ENCODE measurements around the gene TH.

Gene TH

DNA sequence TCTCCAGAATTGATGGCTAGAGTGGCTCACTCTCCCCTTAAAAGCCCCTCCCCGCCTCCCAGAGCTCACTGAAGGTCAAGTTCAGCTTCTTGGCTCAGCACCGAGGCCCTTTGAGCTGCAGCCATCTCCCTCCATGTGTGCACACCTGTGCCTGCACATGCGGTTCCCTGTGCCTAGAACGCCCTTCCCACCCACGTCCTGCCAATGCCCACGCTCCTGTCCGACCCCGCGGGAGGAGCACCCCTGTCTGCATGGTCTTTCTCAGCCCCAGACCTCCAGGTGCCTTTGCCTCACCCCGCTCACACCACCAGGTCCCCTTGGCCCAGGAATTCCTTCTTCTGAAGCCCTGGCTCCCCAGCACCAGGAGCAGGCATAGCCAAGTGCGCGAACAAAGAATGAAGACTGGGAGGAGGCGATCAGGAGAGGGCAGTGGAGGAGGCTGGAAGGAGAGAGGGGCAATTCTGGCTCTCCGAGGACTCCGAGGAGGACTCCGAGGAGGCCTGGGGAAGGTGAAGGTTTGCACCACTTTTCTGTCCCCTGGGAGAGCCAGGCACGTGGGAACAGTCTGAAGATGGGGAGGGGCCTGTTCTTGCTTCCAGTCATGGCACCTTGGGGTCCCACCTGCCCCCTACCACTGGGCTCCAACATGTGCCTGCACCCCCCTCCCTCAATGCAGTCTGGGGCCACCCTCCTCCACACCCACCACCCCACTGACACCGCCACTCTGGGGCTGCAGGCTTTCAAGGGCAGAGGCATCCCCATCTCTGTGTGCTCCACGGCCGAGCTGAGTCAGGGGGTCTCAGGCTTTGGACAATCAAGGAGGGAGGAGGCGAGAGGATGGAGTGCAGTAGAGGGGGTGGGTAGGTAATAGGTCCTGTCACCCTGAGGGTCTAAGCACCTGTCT lies 50.1 kb downstream of the TH start:
- Histone ChIP-seq H3K4me3 (ENCODE audit: low read length) (no peak overlapping the region), H3F3A (ENCODE audit: insufficient read depth, low read length) (no peaks in the 10 kb centered on the region), H3K4me1 (ENCODE audit: low read length) (0 out of 2 replicates have a peak, but pooled peaks cover 4% of the 10 kb centered on the region), H2AFZ (ENCODE audit: low read length) (no peak overlapping the region), H3K27me3 (replicated peaks; ENCODE audit: insufficient read depth, low read length) (peaks cover 58% of the 10 kb centered on the region), H3K36me3 (replicated peaks; ENCODE audit: insufficient read depth, low read length) (no peaks in the 10 kb centered on the region), H3K4me2 (ENCODE audit: low read depth, low read length) (no peak overlapping the region), H3K79me2 (ENCODE audit: low read length) (no peaks in the 10 kb centered on the region), H3K9ac (ENCODE audit: low read length) (no peak overlapping the region), H3K9me3 (replicated peaks; ENCODE audit: insufficient read depth, low read length) (no peaks in the 10 kb centered on the region), H3K27ac (ENCODE audit: low read length) (no peak overlapping the region), H4K20me1 (ENCODE audit: insufficient read depth, low read length) (no peaks in the 10 kb centered on the region), H3K9me2 (replicated peaks; ENCODE audit: insufficient read depth, low read length) (no peaks in the 10 kb centered on the region)
- TF ChIP-seq EZH2 (optimal IDR thresholded peaks at IDR 0.05; ENCODE audit: low read depth, low read length), result peak; percentile 2
- no peak for TF ChIP-seq EZH2phosphoT487 (IDR thresholded peaks at IDR 0.05; ENCODE audit: low read length)
- no peak for DNase-seq

DNA sequence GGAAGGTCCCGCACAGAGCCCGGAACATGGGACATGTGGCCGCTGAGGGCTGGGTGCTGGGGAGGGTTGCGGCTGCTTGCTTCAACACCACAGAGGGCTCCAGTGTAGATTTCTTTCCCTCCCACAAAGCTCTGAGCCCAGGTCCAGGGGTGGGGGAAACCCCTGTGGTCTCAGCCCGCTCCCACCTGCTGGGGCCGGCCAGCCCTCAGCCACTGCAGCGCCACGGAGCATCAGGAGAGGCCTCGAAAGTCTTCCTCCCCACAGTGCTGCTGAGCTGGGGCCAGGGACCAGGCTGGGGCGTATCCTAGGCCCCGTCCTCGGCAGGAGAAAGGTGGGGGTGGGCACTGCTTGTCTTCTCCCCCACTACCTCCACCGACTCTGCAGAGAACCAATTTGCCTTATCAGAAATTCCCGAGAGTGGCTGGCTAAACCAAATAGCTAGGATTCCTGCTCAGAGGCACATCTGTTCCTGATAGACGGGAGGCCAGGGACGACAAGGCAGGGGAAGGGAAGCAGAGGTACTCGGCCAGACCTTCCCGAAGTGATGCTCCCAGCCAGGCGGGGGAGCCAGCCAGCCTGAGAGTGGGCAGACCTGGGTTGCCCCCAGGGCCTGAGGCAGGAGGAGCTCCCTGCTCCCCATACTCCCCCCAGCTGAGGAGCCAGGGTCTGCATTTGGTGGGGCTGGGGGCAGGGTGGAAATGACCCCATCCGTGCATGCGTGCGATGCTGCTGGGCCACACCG lies 51.1 kb downstream of the TH start:
- Histone ChIP-seq H3K4me3 (ENCODE audit: low read length) (no peak overlapping the region), H3K79me2 (ENCODE audit: low read length) (no peaks in the 10 kb centered on the region), H3K9ac (ENCODE audit: low read length) (no peak overlapping the region), H3K36me3 (replicated peaks; ENCODE audit: insufficient read depth, low read length) (no peaks in the 10 kb centered on the region), H3F3A (ENCODE audit: insufficient read depth, low read length) (no peaks in the 10 kb centered on the region), H3K4me2 (ENCODE audit: low read depth, low read length) (no peak overlapping the region), H3K27ac (ENCODE audit: low read length) (no peak overlapping the region), H3K9me2 (replicated peaks; ENCODE audit: insufficient read depth, low read length) (no peaks in the 10 kb centered on the region), H3K9me3 (replicated peaks; ENCODE audit: insufficient read depth, low read length) (no peaks in the 10 kb centered on the region), H2AFZ (ENCODE audit: low read length) (no peak overlapping the region), H3K4me1 (ENCODE audit: low read length) (0 out of 2 replicates have a peak, but pooled peaks cover 4% of the 10 kb centered on the region), H4K20me1 (ENCODE audit: insufficient read depth, low read length) (no peaks in the 10 kb centered on the region), H3K27me3 (replicated peaks; ENCODE audit: insufficient read depth, low read length) (peaks cover 67% of the 10 kb centered on the region)
- no peak for DNase-seq
- TF ChIP-seq EZH2phosphoT487 (IDR thresholded peaks at IDR 0.05; ENCODE audit: low read length) (no peak), EZH2 (optimal IDR thresholded peaks at IDR 0.05; ENCODE audit: low read depth, low read length) (no peak)
- TF ChIP-seq, protein P1, sequence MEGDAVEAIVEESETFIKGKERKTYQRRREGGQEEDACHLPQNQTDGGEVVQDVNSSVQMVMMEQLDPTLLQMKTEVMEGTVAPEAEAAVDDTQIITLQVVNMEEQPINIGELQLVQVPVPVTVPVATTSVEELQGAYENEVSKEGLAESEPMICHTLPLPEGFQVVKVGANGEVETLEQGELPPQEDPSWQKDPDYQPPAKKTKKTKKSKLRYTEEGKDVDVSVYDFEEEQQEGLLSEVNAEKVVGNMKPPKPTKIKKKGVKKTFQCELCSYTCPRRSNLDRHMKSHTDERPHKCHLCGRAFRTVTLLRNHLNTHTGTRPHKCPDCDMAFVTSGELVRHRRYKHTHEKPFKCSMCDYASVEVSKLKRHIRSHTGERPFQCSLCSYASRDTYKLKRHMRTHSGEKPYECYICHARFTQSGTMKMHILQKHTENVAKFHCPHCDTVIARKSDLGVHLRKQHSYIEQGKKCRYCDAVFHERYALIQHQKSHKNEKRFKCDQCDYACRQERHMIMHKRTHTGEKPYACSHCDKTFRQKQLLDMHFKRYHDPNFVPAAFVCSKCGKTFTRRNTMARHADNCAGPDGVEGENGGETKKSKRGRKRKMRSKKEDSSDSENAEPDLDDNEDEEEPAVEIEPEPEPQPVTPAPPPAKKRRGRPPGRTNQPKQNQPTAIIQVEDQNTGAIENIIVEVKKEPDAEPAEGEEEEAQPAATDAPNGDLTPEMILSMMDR (IDR thresholded peaks at IDR 0.05; ENCODE audit: low read length), result no peak

DNA sequence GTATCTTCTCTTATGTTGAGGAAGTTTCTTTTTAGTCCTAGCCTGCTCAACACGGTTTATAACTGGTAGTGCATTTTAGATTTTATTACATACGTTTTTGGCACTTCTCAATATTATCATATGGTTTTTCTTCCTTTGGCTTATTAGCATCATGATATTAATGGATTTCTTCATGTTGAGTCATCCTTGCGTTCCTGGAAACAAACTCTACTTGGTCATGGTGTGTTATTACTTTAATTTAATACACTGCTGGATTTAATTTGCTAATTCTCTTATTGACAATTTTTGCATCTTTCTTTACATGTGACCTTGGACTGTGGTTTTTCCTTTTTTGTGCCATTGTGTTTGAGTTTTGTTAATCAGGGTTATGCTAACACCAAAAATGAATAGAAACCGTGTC lies 52.9 kb downstream of the TH start:
- no peaks in the 10 kb centered on the region for H3K9me3 ChIP-seq (replicated peaks; ENCODE audit: insufficient read depth, low read length)
- no peaks in the 10 kb centered on the region for H3K9me2 ChIP-seq (replicated peaks; ENCODE audit: insufficient read depth, low read length)
- no peak overlapping the region for H2AFZ ChIP-seq (ENCODE audit: low read length)
- H3K4me1 ChIP-seq (ENCODE audit: low read length), result 0 out of 2 replicates have a peak, but pooled peaks cover 4% of the 10 kb centered on the region
- TF ChIP-seq EZH2 (optimal IDR thresholded peaks at IDR 0.05; ENCODE audit: low read depth, low read length) (no peak), EZH2phosphoT487 (IDR thresholded peaks at IDR 0.05; ENCODE audit: low read length) (no peak)
- DNase-seq, result no peak
- no peaks in the 10 kb centered on the region for H4K20me1 ChIP-seq (ENCODE audit: insufficient read depth, low read length)
- H3K9ac ChIP-seq (ENCODE audit: low read length), result no peak overlapping the region
- no peak overlapping the region for H3K27ac ChIP-seq (ENCODE audit: low read length)
- H3K4me2 ChIP-seq (ENCODE audit: low read depth, low read length), result no peak overlapping the region
- H3K36me3 ChIP-seq (replicated peaks; ENCODE audit: insufficient read depth, low read length), result no peaks in the 10 kb centered on the region
- H3K27me3 ChIP-seq (replicated peaks; ENCODE audit: insufficient read depth, low read length), result peaks cover 86% of the 10 kb centered on the region
- no peak overlapping the region for H3K4me3 ChIP-seq (ENCODE audit: low read length)
- no peaks in the 10 kb centered on the region for H3F3A ChIP-seq (ENCODE audit: insufficient read depth, low read length)
- H3K79me2 ChIP-seq (ENCODE audit: low read length), result no peaks in the 10 kb centered on the region

DNA sequence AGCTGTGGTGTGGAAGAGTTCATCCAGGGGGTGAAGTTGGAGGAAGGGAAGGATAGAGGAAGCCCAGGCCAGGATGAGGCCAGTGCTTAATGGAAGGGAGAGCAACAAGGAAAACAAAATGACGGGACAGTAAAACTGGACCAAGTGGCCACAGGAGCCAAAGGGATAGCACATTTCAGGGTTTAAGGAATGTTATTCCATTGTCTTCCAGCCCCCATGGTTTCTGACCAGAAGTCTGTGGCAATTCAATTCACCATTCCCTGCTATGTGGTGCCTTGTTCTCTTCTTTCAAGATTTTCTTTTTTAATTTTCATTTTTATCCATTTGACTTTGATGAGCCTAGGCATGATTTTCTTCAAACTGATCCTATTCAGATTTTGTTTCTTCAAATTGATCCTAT lies 54.9 kb downstream of the TH start:
- H3K36me3 ChIP-seq (replicated peaks; ENCODE audit: insufficient read depth, low read length), result no peaks in the 10 kb centered on the region
- H3K79me2 ChIP-seq (ENCODE audit: low read length), result no peaks in the 10 kb centered on the region
- H3K27ac ChIP-seq (ENCODE audit: low read length), result no peak overlapping the region
- peaks cover 94% of the 10 kb centered on the region for H3K27me3 ChIP-seq (replicated peaks; ENCODE audit: insufficient read depth, low read length)
- H3K4me2 ChIP-seq (ENCODE audit: low read depth, low read length), result no peak overlapping the region
- no peaks in the 10 kb centered on the region for H4K20me1 ChIP-seq (ENCODE audit: insufficient read depth, low read length)
- H3K9ac ChIP-seq (ENCODE audit: low read length), result no peak overlapping the region
- H2AFZ ChIP-seq (ENCODE audit: low read length), result no peak overlapping the region
- no peaks in the 10 kb centered on the region for H3K9me3 ChIP-seq (replicated peaks; ENCODE audit: insufficient read depth, low read length)
- no peaks in the 10 kb centered on the region for H3F3A ChIP-seq (ENCODE audit: insufficient read depth, low read length)
- H3K4me1 ChIP-seq (ENCODE audit: low read length), result no peaks in the 10 kb centered on the region
- TF ChIP-seq, protein P1 (IDR thresholded peaks at IDR 0.05; ENCODE audit: low read length), result no peak
- no peak for TF ChIP-seq EZH2 (optimal IDR thresholded peaks at IDR 0.05; ENCODE audit: low read depth, low read length)
- no peak for TF ChIP-seq EZH2phosphoT487 (IDR thresholded peaks at IDR 0.05; ENCODE audit: low read length)
- DNase-seq, result no peak
- H3K9me2 ChIP-seq (replicated peaks; ENCODE audit: insufficient read depth, low read length), result no peaks in the 10 kb centered on the region
- no peak overlapping the region for H3K4me3 ChIP-seq (ENCODE audit: low read length)

All from MM.1S (cell line).